HG03520 (cell line): ENCODE measurements around the gene FGFR4.

ENCODE experiments used
- ATAC-seq: cut with Tn5 transposase; IDR thresholded peaks from one replicate; pipeline ENCODE4 v1.9.1; 2021; ENCODE audit warnings: mild to moderate bottlenecking, moderate library complexity; ENCODE audit not compliant: unreplicated experiment

FGFR4 gene

DNA sequence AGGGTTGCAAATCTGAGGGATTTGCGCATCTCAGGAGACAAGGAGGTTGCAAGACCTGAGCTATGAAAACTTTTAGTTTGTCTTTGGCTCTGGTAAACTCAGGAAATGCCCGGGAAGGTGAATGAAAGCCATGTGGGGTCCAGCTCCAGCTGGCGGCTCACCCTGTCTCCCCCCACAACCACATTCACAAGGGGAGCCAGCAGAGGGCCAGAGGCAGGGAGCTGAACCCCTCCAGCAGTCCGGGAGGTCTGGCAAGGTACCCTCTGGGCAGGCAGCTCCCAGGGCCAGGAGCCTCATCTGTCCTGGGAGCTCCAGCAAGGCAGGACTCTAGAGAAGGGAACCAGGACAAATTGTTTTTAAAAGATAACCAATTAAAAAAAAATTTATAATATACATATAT lies 2.5 kb upstream of the FGFR4 start:
- ATAC-seq: no peak

DNA sequence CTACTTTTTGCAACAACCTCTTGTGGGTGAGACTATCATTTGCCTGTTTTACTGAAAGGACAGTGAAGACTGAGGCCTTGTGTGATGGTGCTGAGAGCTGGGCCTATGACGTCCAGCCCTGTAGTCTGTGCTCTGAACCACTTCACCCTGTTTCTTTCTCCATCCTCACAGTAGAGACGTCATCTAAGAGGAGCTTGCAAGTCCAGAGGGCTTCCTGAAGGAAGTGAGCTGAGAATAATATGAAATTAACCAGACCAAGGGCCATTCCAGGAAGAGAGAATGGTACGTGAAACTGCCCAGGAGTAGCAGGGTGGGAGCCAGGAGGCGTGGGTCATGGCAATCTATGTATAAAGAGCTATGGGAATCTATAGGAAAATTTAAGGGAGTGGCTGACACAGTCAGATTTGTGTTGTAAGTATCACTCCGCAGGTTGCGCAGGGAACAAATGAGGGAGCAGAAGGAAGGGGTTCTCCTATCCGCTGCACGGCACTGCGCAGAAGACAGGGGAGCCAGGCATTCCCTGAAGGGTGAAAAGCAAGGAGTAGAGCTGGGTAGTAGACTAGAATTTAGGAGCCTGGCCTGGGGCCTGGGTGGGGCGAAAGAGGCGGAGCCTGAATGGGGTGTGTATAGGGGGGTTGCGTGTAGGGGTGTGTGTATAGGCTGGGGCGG lies 596 bp upstream of the FGFR4 start:
- no peak for ATAC-seq

DNA sequence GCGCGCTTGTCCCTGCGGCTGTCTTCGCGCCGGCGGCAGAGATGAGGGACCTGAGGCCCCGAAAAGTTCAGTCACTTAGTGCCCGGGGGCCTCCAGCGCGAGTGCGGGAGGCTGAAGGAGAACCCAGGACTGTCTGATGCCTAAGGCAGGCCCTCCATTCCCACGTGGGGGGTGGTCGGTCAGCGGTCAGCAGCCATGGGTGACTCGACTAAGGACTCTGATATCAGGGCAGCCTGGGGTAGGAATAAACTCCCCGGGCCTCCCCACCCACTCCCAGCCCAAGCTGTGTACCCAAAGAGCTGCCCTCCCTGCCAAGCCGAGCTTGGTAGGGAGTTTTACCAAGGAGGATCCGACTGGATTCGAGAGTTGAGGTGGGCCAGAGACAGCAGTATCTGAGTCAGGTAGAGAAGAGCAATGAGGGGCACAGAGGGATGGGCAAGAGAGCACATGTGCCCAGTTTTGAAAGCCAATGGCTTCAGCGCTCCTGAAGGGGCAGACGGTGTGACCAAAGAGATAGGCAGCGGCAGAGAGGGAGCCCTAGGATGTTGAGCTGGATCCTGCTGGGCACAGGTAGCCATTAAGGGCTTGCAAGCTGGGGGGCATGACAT lies 787 bp downstream of the FGFR4 start:
- ATAC-seq: no peak

GRCh38 chr5:177089127-177089526 lies 2.4 kb downstream of the FGFR4 start:
- no peak for ATAC-seq

DNA sequence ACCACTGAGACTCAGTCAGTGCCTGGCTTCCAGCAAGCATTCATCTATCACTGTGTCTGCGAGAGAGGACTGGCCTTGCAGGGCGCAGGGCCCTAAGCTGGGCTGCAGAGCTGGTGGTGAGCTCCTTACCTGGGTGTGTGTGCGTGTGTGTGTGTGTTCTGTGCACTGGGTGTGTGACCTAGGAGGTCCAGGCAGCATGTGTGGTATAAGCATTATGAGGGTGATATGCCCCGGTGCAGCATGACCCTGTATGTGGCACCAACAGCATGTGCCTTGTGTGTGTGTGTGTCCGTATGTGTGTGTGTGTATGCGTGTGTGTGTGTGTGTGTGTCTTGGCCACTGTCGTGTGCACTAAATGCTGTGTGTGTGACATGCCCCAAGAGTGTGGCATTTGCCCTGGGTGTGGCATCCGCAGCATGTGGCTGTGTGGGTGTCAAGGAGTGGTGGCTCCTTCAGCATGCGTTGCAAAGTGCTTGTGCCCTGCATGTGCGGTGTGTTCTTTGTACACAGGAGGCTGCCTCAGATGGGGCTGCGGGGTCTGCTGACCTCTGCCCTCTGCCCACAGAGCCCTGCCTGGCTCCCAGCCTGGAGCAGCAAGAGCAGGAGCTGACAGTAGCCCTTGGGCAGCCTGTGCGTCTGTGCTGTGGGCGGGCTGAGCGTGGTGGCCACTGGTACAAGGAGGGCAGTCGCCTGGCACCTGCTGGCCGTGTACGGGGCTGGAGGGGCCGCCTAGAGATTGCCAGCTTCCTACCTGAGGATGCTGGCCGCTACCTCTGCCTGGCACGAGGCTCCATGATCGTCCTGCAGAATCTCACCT lies 3.3 kb downstream of the FGFR4 start:
- ATAC-seq: no peak

DNA sequence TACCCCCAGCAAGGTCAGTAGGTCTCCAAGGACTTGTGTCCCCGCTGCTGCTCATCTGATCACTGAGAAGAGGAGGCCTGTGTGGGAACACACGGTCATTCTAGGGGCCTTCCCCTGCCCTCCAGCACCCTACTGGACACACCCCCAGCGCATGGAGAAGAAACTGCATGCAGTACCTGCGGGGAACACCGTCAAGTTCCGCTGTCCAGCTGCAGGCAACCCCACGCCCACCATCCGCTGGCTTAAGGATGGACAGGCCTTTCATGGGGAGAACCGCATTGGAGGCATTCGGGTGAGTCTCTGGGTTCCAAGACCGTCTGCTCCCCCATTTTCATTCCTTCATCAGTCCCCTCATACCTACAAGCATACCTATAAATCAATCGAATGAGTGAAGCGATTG lies 4.1 kb downstream of the FGFR4 start:
- no peak for ATAC-seq

GRCh38 chr5:177091232-177091631 lies 4.5 kb downstream of the FGFR4 start:
- ATAC-seq: no peak

DNA sequence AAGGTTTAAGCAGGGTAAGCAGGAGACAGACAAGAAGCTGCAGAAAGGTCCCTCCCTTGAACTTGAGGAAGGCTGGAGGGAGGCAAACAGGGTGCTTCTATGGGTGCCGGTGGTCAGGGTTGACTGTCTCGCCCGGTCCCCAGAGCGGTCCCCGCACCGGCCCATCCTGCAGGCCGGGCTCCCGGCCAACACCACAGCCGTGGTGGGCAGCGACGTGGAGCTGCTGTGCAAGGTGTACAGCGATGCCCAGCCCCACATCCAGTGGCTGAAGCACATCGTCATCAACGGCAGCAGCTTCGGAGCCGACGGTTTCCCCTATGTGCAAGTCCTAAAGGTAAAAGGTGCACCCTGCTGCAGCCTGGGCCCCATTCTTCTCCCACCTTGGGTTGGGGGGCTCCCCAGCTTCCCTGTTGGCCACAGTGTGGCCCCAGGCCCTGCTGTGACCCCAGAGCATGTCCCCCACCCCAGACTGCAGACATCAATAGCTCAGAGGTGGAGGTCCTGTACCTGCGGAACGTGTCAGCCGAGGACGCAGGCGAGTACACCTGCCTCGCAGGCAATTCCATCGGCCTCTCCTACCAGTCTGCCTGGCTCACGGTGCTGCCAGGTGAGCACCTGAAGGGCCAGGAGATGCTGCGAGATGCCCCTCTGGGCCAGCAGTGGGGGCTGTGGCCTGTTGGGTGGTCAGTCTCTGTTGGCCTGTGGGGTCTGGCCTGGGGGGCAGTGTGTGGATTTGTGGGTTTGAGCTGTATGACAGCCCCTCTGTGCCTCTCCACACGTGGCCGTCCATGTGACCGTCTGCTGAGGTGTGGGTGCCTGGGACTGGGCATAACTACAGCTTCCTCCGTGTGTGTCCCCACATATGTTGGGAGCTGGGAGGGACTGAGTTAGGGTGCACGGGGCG lies 5.7 kb downstream of the FGFR4 start:
- no peak for ATAC-seq

DNA sequence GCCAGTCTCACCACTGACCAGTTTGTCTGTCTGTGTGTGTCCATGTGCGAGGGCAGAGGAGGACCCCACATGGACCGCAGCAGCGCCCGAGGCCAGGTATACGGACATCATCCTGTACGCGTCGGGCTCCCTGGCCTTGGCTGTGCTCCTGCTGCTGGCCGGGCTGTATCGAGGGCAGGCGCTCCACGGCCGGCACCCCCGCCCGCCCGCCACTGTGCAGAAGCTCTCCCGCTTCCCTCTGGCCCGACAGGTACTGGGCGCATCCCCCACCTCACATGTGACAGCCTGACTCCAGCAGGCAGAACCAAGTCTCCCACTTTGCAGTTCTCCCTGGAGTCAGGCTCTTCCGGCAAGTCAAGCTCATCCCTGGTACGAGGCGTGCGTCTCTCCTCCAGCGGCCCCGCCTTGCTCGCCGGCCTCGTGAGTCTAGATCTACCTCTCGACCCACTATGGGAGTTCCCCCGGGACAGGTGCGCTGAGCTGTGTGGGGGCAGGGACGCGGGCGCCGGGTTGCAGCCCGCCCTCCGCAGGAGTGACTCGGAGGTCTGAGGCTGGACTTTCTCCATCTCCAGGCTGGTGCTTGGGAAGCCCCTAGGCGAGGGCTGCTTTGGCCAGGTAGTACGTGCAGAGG lies 6.5 kb downstream of the FGFR4 start:
- ATAC-seq: no peak

GRCh38 chr5:177093803-177094202 lies 7.1 kb downstream of the FGFR4 start:
- no peak for ATAC-seq

DNA sequence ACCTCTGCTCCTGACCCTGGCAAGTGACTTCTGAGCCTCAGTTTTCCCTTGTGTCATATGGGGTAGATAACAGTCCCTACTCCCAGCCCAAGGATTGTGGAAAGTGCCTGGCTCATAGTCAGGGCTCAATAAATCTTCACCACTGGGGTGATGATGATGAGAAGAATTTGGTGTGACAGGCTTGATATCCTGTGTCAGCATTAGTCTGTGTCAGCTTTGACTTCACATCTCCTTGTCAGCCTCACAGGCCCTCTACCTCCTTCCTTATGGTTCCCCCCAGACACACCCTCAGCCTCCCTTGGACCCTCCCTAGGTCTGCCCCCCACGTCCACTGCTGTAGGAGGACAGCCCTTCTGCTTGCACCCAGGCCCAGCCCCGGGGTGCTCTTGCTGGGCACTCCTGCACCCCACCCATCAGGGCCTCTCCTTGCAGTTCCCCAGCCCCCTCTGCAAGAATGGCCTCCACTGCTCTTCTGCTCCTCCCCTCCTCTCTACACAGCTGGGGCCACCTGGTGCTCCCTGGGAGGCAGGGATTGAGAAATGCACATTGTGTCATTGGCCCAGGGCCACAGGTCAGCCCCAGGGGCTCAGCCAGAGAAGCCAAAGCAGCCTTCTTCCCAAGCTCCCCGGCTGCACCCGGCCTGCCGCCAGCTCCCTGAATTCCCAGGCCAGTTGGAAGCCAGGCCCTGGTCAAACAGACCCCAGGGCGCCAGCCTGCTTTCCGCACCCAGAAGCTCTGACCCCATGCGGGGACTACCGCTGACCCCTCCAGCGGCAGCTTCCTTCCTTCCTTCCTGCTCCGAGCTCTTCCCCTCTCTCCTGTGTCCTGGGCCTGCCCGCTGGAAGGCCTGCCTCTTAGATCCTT lies 7.7 kb downstream of the FGFR4 start:
- no peak for ATAC-seq

GRCh38 chr5:177095088-177095669 lies 8.5 kb downstream of the FGFR4 start:
- ATAC-seq: no peak

DNA sequence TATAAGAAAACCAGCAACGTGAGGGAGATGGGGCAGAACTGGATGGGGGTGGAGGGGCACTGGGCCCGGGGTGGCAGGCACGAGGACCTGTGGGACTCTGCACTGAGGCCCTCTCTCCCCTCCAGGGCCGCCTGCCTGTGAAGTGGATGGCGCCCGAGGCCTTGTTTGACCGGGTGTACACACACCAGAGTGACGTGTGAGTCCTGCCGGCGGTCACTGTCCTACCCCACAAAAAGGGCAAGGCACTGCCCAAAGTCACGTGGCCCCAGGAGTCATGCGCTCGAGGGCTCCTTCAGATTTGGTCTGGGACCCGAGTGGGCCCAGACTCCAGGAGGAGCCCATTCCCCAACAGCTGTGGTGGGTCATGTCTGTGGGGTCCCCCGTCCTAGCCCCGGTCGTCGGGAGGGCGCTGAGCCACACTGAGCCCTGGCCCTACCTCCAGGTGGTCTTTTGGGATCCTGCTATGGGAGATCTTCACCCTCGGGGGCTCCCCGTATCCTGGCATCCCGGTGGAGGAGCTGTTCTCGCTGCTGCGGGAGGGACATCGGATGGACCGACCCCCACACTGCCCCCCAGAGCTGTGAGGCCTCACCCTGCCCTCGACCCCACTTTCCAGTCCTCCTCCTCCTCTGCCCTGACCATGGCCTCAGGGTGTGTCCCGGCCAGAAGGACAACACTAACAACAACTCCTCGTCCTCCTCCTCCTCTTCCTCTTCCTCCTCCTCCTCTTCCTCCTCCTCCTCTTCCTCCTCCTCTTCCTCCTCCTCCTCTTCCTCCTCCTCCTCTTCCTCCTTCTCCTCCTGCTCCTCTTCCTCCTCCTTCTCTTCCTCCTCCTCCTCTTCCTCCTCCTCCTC lies 9.7 kb downstream of the FGFR4 start:
- ATAC-seq: no peak

DNA sequence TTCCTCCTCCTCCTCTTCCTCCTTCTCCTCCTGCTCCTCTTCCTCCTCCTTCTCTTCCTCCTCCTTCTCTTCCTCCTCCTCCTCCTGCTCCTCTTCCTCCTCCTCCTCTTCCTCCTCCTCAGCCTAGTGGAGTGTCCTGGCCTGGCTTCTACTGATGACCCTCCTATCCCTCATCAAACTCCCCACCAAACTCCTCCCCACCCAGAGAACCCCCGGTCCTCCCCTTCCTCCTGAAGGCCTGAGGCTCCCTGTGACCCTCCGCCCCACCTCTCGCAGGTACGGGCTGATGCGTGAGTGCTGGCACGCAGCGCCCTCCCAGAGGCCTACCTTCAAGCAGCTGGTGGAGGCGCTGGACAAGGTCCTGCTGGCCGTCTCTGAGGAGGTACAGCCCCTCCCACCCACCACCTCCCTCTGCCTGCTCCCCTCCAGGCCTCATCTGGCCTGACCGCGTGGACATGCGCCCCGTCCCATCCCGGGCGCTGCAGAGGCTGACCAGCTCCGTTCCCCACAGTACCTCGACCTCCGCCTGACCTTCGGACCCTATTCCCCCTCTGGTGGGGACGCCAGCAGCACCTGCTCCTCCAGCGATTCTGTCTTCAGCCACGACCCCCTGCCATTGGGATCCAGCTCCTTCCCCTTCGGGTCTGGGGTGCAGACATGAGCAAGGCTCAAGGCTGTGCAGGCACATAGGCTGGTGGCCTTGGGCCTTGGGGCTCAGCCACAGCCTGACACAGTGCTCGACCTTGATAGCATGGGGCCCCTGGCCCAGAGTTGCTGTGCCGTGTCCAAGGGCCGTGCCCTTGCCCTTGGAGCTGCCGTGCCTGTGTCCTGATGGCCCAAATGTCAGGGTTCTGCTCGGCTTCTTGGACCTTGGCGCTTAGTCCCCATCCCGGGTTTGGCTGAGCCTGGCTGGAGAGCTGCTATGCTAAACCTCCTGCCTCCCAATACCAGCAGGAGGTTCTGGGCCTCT lies 10.6 kb downstream of the FGFR4 start:
- no peak for ATAC-seq

DNA sequence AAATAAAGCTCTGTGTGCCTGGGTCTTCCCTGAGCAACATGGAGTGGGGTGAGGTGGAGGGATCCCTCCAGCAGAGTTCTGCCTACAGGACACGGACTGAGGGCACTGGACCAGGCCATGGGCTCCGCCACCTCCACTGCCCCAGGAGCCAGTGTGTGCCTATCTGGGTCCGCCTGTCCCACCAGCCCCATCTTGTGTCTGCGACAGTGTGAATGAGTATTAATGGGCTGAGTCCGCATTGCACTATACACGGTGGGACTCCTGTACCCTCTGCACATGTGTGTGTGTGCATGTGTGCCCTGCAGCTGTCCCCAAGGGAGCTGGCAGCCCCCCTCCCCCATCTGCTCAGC lies 11.4 kb downstream of the FGFR4 start:
- ATAC-seq: no peak

DNA sequence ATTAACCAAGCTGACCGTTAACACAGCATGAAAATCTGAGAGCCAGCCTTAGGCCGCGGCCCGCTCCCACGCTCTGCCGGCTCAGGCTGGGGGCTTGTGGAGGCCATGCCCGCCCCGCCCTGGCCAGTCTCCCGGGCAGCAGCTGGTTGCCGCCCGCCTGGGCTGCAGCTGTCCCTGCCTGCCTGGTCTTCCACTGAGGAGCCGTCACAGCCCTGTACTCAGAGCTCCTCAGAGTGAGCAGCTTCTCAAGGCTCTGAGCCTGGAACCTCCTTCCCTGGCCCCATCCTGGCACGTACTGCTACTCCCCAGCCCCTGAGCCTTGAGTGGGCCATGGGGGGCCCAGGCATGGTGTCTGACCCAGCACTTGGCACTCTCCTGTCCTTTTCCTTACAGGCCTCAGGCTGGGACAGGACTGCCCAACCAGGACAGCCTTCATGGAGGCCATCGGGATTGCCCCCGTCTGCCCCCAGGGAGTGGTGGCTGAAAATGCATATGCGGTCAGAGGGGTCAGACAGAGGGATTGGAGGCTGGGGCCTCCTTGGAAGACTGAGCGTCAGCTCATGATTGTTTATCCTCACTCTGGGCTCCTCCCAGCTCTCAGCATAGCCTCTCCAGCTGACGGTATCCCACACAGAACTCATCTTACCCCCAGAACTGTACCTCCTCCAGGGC lies 11.9 kb downstream of the FGFR4 start:
- ATAC-seq: no peak
